Omental fat pad (tissue), 4 donors: Measurements from ENCODE around the gene DCAF15. TPM values are rescaled to one million over a fixed set of nuclear protein-coding genes. Genes with fewer than 3 reads are reported as not detected.

ENCODE experiments used
- ATAC-seq: fragments of 150-250 bp; one replicate; pipeline ENCODE4 v1.9.1; 2016; ENCODE audit warnings: mild to moderate bottlenecking, moderate library complexity; ENCODE audit not compliant: low FRiP score
- DNase-seq: peaks from one replicate; pipeline ENCODE4 v3.0.0-alpha.2; 2019; ENCODE audit warnings: low spot score
- CTCF ChIP-seq, 3 donors: fragments of 450-650 bp; IDR thresholded peaks; one replicate each; pipeline ENCODE4 v1.5.1; 2016 to 2017; ENCODE audit warnings: antibody characterized with exemption in 3 of 3, mild to moderate bottlenecking in 3 of 3, moderate library complexity in 2 of 3
- total RNA-seq, 4 donors: library from RNA; depleted of rRNA; stranded (reverse); fragments of >200 nt; gene quantifications; one replicate each; pipeline ENCODE4 v1.1.0, GENCODE V29; 2016

The DCAF15 gene
- total RNA-seq, 4 donors from 2014 or later: 8.9 to 22.9 (median 11.9) TPM

GRCh38 chr19:13981988-13982501, 29.7 kb downstream of the DCAF15 start:
- ATAC-seq: no peak
- DNase-seq: no peak
- TF ChIP-seq CTCF (IDR thresholded peaks at IDR 0.05): no peak

- DNase-seq (no peak), ATAC-seq (no peak)
- TF ChIP-seq CTCF (IDR thresholded peaks at IDR 0.05): no peak
Observed at GRCh38 chr19:13982773-13983172, 30.5 kb downstream of the DCAF15 start.

- ATAC-seq (no peak), DNase-seq (no peak)
- no peak for TF ChIP-seq CTCF (IDR thresholded peaks at IDR 0.05)
Observed at GRCh38 chr19:13983213-13983889, 31.0 kb downstream of the DCAF15 start.

- TF ChIP-seq CTCF (IDR thresholded peaks at IDR 0.05): no peak
- ATAC-seq (no peak), DNase-seq (no peak)
Observed at GRCh38 chr19:13984186-13984585, 31.9 kb downstream of the DCAF15 start.

GRCh38 chr19:13984875-13985741, 32.8 kb downstream of the DCAF15 start:
- no peak for DNase-seq
- no peak for TF ChIP-seq CTCF (IDR thresholded peaks at IDR 0.05)
- ATAC-seq: no peak

GRCh38 chr19:13985771-13986347, 33.5 kb downstream of the DCAF15 start:
- DNase-seq: no peak
- no peak for TF ChIP-seq CTCF (IDR thresholded peaks at IDR 0.05)
- no peak for ATAC-seq
